Measurements from ENCODE around the gene CHST11.

The CHST11 gene

DNA sequence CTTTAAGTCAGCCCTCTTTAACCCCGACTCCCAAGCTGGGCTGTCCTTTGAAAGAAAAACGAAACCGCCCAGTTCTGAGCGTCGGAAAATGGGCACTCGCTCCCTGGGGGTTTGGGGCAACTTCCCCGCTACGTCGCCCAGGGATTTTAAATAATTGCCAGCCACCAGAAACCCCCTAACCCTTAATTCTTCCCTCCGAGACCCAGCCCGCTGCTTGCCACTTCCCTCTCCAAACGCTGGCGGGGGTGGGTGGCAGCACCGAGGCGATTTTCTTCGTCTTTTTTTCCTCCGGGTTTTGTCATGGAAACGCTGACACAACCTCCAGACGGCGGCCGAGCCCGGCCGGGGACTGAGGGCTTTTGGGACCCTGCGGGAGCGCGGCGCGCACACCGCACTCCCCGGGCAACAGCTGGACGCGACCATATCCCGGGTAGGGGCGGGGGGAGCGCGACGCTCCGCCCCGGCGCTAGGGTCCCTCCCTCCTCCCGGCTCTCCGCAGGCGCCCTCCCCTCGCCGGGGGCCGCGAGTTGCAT is at the start of gene CHST11:
TSS of gene CHST11 (plus strand) at position 532 of the 533 bp plus-strand sequence.
- peak; percentile 69 to 72 for DNase-seq

DNA sequence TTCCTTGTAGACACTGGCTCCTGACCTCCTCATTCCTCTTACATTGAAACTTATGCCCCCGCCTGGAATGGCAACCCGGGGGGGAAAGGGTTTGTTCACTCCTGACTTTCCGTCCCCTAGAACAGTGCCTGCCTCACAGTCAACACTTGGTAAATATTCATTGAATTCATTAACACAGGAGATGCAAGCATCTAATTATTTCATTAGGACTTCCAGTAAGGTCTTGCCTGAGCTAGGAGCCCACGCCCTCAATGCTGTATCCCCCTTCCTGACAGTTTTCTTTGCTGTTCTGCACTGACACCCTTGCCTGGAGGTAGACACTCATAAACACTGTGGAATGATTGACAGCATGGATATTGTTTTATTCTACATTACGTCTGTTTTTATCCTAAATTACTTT is 49.3 kb upstream of the CHST11 start:
- no peak for DNase-seq

DNA sequence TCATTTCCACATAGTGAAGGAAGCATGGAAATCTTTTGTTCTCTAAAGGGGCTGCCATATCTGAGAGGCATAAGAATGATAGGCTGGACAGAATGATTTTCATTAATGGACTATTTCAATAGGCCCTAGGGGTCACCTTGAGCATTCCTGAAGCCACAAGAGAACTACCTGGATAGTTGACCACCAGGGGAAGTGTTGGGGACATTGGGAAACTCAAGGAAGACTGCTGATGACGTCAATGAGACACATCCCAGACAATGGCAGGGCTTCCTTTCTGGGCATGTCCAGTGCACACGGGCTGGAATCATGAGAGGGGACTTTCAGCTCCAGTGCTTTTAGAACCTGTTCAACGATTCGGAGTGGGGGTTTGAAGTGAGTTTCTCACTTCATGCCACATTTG is 48.8 kb upstream of the CHST11 start:
- no peak for DNase-seq

DNA sequence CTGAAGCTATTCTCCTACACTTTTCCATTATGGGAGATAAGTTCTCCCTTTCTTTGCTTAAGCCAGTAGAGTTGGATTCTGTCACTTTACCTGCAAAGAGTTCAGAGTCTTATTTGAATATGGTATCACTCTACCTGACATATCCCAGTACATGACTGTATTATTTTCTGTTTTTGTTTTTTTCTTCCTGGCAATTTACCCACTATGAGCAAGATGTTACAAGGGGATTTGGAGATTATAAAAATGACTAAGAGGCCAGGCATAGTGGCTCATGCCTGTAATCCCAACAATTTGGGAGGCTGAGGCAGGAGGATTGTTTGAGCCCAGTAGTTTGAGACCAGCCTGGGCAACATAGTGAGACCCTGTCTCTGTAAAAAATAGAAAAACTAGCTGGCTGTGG is 46.4 kb upstream of the CHST11 start:
- no peak for DNase-seq

DNA sequence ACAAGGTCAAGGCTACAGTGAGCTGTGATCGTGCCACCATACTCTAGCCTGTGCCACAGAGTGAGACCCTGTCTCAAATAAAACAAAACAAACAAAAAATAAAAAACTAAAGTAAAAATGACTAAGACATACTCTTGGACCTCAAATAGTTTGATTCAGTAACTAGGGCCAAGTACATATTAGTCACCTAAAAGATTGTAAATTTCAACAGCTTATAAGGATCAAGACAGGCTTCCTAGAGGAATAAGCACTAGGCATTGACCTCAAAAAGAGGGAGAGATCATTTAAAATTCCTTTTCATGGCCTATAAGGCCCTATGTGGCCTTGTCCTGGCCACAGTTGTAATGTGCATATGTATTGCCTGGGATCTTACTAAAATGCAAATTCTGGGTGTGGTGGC is 46.0 kb upstream of the CHST11 start:
- DNase-seq = no peak

DNA sequence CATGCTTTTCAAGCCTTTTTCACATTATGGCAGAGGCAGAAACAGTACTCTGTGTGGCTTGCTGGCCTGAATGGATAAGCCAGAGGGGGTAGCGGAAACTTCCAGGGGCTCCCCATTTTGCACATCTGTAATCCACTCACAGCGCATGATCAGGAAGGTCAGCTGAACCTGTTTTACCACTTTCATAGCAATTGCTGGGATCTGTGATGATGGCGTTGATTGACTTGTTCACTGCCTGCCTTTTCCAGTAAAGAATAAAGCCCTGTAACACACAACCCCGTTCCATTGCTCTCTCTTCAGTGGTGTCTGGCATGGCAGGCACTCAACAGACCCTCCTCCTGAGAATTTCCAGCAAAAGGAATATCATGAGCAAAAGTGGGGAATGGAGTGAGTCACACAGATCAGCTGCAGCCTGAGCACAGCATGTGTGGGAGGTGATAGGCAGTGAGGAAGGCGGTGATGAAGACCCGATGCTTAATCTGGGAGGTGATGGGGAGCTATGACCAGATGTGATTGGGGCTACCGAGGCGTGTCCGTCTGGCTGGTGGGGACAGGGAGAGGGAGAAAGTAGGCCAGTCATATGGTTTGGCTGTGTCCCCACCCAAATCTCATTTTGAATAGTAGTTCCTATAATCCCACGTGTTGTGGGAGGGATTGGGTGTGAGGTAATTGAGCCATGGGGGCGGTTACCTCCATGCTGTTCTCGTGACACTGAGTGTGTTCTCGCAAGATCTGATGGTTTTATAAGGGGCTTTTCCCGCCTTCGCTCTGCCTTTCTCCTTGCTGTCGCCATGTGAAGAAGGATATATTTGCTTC is 44.7 kb upstream of the CHST11 start:
- DNase-seq = no peak

DNA sequence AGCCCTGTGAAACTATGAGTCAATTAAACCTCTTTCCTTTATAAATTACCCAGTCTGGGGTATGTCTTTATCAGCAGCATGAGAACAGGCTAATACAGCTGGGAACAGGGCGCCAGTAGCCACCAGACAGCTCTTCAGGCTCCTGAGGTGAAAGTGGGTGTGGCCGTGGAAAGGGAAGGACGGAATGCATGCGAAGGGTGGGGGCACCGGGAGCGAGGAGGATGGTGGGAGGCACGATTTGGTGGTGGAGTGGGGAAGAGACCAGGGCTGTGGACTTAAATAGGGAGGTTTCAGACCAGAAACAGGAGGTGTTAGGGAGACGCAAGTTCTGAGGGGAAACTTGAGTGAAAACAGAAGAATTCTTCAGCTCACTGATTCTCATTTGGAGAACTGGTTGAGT is 44.1 kb upstream of the CHST11 start:
- DNase-seq = no peak

DNA sequence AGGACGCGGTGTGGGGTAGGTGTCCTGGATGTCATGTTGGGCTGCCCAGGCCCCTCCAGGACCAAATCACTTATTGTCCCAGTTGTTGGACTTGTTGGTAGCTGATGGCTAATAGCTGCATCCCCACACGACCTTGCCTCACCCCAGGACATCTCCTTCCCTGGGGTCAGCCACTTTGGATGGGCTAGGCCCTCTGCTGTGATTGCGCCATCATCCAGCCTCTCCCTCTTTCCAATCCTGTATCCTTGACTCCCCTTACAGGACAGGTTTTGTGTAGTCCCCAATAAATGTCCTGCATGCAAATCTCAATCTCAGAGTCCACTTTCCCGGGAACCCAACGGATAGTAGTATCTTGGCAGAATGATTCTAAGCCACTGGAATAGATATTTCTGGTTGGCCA is 43.4 kb upstream of the CHST11 start:
- no peak for DNase-seq

DNA sequence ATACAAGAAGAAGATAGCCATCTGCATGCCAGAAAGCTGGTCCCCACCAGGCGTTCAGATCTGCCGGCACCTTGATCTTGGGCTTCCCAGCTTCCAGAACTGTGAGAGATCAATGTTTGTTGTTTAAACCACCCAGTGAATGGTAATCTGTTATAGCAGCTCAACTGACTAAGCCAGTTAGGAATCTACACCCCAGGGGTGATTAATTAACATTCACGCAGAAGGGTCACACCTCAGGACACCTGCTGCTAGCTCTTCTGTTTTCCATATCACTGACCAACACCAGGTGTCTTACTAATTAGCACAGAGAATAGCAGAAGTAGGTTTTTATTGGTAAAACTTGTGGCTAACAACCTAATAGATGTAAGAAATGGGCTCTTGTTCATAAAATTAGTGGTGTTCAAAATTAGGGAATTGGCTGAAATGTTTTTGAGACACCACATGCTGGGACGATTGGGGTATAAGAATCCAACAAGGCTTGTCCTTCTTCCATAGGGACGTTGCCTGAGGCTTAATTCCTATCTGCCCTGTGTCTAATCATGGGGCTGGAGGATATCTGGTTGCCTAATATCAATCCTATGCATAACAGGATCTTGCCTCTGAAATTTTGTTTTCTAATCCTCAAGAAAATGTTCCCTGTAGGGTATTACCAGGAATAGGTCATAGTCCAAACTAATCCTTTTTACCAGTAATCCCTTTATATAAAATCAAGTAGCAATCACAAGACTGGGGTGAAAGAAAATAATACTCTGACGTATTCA is 42.0 kb upstream of the CHST11 start:
- DNase-seq = no peak

DNA sequence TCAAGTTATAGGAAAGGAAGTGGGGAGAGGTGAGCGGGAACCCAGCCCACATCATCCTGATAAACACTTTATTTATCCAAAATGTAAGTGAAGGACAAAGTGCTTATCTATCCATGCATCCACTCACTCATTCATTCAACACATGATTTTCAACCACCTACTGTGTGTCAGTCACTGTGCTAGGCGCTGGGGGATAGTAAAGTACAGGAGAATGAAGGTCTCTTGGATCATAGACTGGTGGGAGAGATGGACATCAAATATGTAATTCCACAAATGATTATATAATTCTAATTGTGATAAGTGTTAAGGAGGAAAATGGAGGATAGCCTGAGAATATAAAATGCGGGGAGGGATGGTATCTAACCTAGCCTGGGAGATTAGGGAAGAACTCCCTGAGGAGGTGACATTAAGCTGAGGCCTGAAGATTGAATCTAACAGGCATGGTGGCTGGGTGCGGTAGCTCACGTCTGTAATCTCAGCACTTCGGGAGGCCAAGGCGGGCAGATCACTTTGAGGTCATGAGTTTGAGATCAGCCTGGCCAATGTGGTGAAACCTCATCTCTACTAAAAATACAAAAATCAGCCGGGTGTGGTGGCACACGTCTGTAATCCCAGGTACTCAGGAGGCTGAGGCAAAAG is 41.3 kb upstream of the CHST11 start:
- DNase-seq = no peak

DNA sequence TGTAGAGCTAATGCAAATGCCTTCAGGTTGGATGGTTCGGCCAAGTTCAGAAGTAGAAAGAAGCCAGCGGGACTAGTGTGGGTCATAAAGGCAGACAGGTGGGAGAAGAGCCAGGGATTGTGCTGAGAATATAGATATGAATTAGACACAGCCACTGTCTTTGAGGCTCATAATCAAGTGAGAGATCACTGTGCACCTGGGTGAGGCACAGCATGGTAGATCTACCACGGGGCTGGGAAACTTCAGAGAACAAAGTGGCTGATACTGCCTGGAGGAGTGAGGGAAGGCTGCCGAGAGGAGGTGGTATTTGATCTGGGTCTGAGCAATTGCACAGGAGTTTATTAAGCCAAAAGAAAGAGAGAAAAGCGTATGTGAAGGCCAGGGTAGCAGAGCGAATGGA is 40.6 kb upstream of the CHST11 start:
- DNase-seq = no peak

DNA sequence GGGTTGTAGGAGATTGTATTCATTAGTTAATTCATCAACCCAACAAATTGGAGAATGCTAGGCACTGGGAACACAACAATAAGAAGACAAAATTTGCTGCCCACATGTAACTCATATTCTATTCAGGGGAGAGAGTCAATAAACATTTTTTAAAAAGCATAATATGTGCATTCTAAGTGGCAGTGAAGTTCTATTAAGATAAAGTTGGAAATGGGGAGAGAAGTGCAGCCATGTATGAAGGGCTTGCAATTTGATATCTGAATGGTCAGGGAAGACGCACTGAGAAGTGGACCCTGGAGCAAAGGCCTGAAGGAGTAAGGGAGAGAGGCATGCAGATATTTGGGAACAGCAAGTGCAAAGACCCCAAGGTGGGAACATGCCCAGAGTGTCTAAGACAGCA is 40.2 kb upstream of the CHST11 start:
- no peak for DNase-seq

DNA sequence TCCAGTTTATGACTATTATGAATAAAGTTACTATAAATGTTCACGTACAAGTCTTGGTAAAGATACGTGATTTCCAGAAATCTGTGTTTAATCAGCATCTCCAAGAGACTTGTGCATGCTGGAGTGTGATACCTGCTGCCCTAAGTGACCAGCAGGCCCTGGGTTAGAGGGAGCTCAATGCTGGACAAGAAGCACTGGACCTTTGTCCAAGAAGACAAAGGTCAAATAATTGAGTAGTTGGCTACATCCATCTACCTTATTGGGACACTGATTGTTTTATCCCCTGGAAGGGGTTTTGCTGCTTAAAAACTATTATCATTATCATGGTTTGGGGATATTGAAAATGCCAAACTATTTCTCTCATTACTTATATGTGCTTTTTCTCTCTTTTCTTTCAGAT is 37.0 kb upstream of the CHST11 start:
- DNase-seq = no peak

DNA sequence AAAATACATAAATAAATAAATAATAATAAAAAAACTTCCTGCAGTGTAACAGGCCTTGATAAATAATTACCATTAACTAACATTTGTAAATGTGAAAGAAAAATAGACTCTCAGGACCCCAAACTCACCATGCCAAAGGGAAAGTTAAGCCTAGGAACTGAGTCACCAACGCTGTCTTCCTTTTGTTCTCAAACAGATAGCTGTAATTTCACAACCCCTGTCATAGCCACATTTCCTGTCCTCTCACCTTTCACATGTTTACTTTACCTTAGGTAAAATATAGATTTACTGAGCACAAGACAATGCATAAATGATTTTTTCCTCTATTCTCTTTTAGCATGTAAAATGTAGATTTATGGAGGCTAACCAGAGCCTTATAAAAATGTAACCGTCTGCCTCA is 35.9 kb upstream of the CHST11 start:
- DNase-seq = no peak

DNA sequence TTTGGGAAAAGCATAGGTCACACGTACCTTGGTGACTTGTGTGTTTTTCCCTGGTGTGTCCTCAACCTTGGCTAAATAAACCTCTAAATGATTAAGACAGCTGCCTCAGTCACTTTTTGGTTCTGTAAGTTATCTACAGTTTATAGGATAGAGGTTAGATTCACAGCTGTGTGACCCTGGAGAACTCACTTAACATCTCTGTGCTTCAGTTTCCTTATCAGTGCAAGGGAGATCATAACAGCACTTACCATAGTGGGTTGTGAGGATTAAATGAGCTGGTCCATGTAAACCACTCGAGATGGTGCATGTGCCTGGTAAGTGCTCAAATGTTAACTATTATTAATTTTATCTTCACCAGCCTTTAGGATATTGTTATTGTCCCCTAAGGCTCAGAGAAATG is 35.4 kb upstream of the CHST11 start:
- no peak for DNase-seq

DNA sequence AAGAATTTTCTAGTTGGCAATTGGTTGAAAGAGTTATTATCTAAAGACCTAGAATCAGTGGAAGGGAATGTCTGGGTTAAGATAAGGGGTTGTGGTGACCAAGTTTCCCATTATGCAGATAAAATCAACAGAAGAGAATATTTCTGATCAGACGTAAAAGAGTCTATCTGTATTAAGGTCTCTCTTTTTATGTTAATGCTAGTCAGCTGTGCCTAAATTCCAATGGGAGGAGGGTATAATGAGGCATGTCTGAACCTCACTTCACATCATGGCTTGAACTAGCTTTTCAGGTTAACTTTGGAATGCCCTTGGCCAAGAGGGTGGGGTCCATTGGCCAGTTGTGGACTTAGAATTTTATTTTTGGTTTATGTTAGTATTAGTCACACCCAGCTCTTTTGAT is 34.3 kb upstream of the CHST11 start:
- DNase-seq = no peak

DNA sequence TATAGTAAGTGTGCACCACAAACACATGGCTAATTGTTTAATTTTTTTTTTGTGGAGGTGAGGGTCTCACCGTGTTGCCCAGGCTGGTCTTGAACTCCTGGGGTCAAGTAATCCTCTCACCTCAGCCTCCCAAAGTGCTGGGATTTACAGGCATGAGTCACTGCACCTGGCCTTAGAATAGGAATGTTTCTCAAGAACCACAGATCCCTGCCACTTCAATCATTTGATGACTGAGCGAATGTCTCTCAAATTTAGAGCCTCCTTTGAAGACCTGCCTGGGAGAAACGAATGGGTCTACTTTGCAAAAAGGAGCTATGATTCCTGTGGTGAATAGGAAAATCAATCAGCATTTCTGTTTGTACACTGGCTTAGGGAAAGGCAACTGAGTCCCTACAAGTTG is 33.5 kb upstream of the CHST11 start:
- no peak for DNase-seq

DNA sequence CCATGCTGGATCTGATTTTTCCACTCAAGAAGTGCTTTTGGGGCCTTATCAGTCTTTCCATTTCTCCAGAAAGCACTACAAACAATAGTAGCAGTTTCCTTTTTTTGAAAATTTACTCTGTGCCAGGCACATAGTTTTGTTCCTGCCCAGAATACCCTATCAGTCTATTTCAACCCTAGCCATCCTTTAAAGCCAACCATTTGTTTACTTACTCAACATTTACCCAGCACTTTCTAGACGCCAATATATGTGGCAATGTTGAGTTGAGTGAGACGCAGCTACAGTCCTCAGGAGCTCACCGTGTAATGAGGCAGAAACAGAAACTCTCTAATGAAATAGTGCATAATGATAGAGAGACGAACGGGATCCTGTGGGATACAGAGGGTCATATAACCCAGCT is 32.9 kb upstream of the CHST11 start:
- no peak for DNase-seq

DNA sequence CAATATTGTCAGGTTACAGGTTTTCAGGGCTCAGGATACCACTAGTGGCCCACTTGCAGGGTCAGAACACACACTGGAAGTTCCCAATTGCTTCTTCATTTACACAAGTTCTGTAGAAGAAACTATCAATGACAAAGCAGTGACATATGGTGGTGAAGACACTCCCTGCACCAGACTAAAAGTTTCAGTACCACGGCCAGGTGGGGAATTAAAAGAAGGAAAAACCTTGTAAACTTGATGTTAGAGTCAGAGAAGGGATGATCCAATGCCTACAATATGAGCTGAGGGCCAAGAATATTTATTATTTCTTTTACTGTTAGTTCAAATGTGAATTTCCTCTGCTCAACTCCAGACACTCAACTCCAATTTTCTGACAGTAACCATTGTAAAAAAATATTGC is 31.8 kb upstream of the CHST11 start:
- DNase-seq = no peak

DNA sequence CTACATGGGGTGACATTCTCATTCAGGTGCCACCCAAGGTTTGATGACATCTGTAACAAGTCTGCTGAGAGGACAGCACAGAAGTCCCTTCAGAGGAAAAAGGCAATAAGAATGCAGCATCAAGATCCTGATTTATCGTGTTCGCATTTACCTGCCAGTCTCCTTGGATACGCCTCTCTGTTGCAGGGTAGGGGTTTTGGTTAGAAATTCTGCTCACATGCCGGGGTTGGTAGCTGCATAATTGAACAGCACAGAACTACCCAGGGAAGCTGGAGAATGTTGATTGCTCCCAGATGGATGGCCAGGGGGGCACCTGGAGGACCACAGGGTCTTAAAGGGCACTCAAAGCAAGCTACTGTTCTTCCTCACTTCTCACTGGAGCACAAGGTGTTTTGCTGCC is 31.1 kb upstream of the CHST11 start:
- no peak for DNase-seq

DNA sequence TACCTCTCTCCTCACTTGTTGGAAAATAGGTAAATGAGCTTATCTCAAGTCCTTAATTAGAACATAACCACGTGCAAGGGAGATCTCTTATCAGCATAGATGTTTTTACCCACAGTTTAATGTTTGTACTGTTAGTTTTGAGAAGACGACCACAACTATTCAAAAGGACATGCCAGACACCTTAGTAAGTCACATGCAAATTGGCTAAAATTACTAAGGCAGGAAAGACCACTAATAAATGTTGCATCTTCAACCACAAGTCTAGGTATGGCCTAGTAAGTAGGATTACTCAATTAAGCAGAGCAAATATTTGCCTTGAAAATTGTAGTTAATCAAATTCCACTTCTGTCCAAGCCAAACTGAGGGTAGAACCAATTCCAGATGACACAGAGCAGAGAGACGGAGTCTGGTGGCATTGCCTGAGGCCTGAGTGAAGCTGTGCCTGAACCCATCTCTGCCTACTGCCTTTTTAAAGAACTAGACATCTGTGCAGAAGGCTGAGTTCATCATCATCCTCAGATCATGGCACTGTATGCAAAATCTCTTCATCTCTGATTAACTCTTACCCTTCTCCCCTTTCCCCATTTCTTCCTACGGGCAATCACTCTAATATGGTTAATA is 29.7 kb upstream of the CHST11 start:
- DNase-seq = no peak

DNA sequence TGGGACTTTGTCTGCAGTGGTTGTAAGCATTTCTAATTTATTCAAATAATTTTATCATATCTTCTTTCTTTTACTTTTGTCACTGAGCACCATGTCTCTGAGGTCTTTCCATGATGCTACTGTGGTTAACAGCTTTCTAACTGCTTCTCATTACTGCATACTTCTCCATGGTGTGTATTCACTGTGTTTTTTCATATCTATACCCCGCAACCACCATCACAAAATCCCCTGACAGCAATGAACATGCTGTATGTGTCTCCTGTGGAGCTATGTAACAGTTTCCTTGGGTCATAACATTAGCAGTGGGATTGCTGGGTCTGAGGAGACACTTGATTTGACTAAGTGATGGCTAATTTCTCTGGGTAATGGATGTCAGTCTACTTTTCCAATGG is 29.2 kb upstream of the CHST11 start:
- no peak for DNase-seq

DNA sequence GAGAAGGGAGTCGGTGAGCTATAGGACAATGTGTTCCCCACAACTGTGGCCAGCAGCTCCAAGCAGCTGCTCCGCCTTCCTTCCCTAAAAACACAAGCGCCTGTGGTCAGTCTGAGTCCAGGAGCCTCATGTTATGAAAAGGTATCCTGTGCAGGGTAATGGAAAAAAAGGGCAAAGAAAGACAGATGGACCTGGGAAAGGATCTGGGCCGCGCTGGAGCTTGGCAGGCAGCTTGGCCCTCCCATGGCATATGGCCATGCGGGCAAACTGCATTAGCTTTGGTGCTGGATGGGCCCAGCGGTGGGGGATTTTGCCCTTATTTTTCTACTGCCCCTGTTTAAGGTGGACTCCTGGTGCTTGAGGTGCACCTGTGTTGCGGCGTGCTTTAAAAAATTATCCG is 23.7 kb upstream of the CHST11 start:
- DNase-seq = no peak
